Measurements from ENCODE around the gene LRRC63.

GRCh38 chr13:46166947-46167610 is 44.6 kb upstream of the LRRC63 start:
- TF ChIP-seq CTCF (IDR thresholded peaks at IDR 0.05) (no peak), POLR2A (IDR thresholded peaks at IDR 0.05) (no peak)
